Neural cell (in vitro differentiated cells): Measurements from ENCODE around the gene CKM. TPM values are rescaled to one million over a fixed set of nuclear protein-coding genes. Genes with fewer than 3 reads are reported as not detected.

Experiments used
- H2AFZ ChIP-seq: fragments of 200-600, 300-800 bp; sonication (generic), shearing (Covaris generic); 2 replicates; pipeline ENCODE4 v1.6.0; 2014; ENCODE audit warnings: low read depth, mild to moderate bottlenecking, antibody characterized with exemption, low read length, moderate library complexity
- H3F3A ChIP-seq: fragments of 200-600 bp; shearing (Covaris generic); 2 replicates; pipeline ENCODE4 v1.6.1; 2016; ENCODE audit warnings: mild to moderate bottlenecking, moderate library complexity, mixed read lengths, antibody characterized with exemption, low read length; ENCODE audit not compliant: insufficient read depth, poor library complexity, severe bottlenecking
- H3K27ac ChIP-seq: fragments of 200-600, 300-800 bp; sonication (generic), shearing (Covaris generic); 2 replicates; pipeline ENCODE4 v1.5.1; 2014; ENCODE audit warnings: mild to moderate bottlenecking, low read length, moderate library complexity
- H3K27me3 ChIP-seq: fragments of 300-800, 200-600 bp; sonication (generic), shearing (Covaris generic); 2 replicates; pipeline ENCODE4 v1.6.0; 2014; ENCODE audit warnings: mild to moderate bottlenecking, low read depth, low read length, moderate library complexity; ENCODE audit not compliant: insufficient read depth
- H3K36me3 ChIP-seq: fragments of 300-800, 200-600 bp; sonication (generic), shearing (Covaris generic); 2 replicates; pipeline ENCODE4 v1.5.1; 2014; ENCODE audit warnings: mild to moderate bottlenecking, antibody characterized with exemption, low read length, moderate library complexity; ENCODE audit not compliant: insufficient read depth
- H3K4me2 ChIP-seq: fragments of 300-800, 200-600 bp; sonication (generic), shearing (Covaris generic); 2 replicates; pipeline ENCODE4 v1.6.0; 2014; ENCODE audit warnings: mild to moderate bottlenecking, low read length
- H3K4me3 ChIP-seq: fragments of 300-800, 200-600 bp; sonication (generic), shearing (Covaris generic); 2 replicates; pipeline ENCODE4 v1.5.1; 2014; ENCODE audit warnings: mild to moderate bottlenecking, low read length, moderate library complexity
- H3K79me2 ChIP-seq: fragments of 200-600 bp; shearing (Covaris generic); replicated peaks from 2 replicates; pipeline ENCODE4 v1.6.0; 2014; ENCODE audit warnings: mild to moderate bottlenecking, low read length, moderate library complexity; ENCODE audit not compliant: insufficient read depth
- H3K9ac ChIP-seq: fragments of 300-800, 200-600 bp; sonication (generic), shearing (Covaris generic); 2 replicates; pipeline ENCODE4 v1.6.1; 2016; ENCODE audit warnings: mild to moderate bottlenecking, low read length, mixed read lengths
- H3K9me2 ChIP-seq: fragments of 200-600 bp; shearing (Covaris generic); 2 replicates; pipeline ENCODE4 v1.6.1; 2016; ENCODE audit warnings: mild to moderate bottlenecking, low read length, mixed read lengths; ENCODE audit not compliant: insufficient read depth
- H3K9me3 ChIP-seq: fragments of 200-600, 300-800 bp; sonication (generic), shearing (Covaris generic); 2 replicates; pipeline ENCODE4 v1.6.1; 2016; ENCODE audit warnings: mild to moderate bottlenecking, mixed run types, low read length, moderate library complexity, mixed read lengths
- H4K20me1 ChIP-seq: fragments of 200-600 bp; shearing (Covaris generic); 2 replicates; pipeline ENCODE4 v1.6.1; 2016; ENCODE audit warnings: mild to moderate bottlenecking, mixed run types; ENCODE audit not compliant: insufficient read depth
- CTCF ChIP-seq: fragments of 450-650 bp; IDR thresholded peaks from 2 replicates; pipeline ENCODE4 v1.5.1; 2014; ENCODE audit warnings: antibody characterized with exemption, mild to moderate bottlenecking, moderate library complexity; ENCODE audit not compliant: poor library complexity, severe bottlenecking
- EP300 ChIP-seq: fragments of 450-650 bp; conservative IDR thresholded peaks from 2 replicates; pipeline ENCODE4 v1.6.1; 2014; ENCODE audit warnings: antibody characterized with exemption, mild to moderate bottlenecking, moderate library complexity; ENCODE audit not compliant: poor library complexity, severe bottlenecking
- EZH2 ChIP-seq: fragments of 200-600, 300-800 bp; shearing (Covaris generic), sonication (generic); IDR thresholded peaks from 2 replicates; pipeline ENCODE4 v1.6.1; 2014; ENCODE audit warnings: antibody characterized with exemption, low read length, borderline replicate concordance, mild to moderate bottlenecking; ENCODE audit not compliant: insufficient read depth, poor library complexity, severe bottlenecking
- MXI1 ChIP-seq: fragments of 450-650 bp; conservative IDR thresholded peaks from 2 replicates; pipeline ENCODE4 v1.6.1; 2014; ENCODE audit warnings: antibody characterized with exemption, mild to moderate bottlenecking; ENCODE audit not compliant: poor library complexity, severe bottlenecking
- POLR2AphosphoS5 ChIP-seq: IDR thresholded peaks from 2 replicates; pipeline ENCODE4 v1.6.1; 2012
- RAD21 ChIP-seq: fragments of 450-650 bp; conservative IDR thresholded peaks from 2 replicates; pipeline ENCODE4 v1.6.1; 2014; ENCODE audit warnings: antibody characterized with exemption, mild to moderate bottlenecking, moderate library complexity
- REST ChIP-seq: IDR thresholded peaks from 2 replicates; pipeline ENCODE4 v1.6.1; 2012; ENCODE audit warnings: borderline replicate concordance
- SMC3 ChIP-seq: fragments of 450-650 bp; conservative IDR thresholded peaks from 2 replicates; pipeline ENCODE4 v1.6.1; 2014; ENCODE audit warnings: antibody characterized with exemption, mild to moderate bottlenecking, moderate library complexity; ENCODE audit not compliant: poor library complexity
- TAF1 ChIP-seq: IDR thresholded peaks from 2 replicates; pipeline ENCODE4 v1.6.1; 2012; ENCODE audit warnings: low read depth
- polyA plus RNA-seq: library from polyadenylated mRNA; depleted of rRNA; stranded (reverse); fragments of >200 nt; gene quantifications from 2 replicates; pipeline ENCODE4 v1.2.3, GENCODE V29; 2014

CKM gene
- polyA plus RNA-seq, 1 donor from 2014 or later, result 0.14 TPM

GRCh38 chr19:45299719-45300118, 23.0 kb downstream of the CKM start:
- Histone ChIP-seq H3K9ac (no peak overlapping the region), H4K20me1 (no peaks in the 10 kb centered on the region), H3K36me3 (peaks cover 4% of the 10 kb centered on the region), H3K79me2 (no peaks in the 10 kb centered on the region), H3K4me2 (no peak overlapping the region), H3K27me3 (no peaks in the 10 kb centered on the region), H3K9me3 (no peaks in the 10 kb centered on the region), H3K4me3 (no peak overlapping the region), H3K27ac (no peak overlapping the region), H3K9me2 (no peaks in the 10 kb centered on the region), H2AFZ (no peak overlapping the region), H3F3A (no peaks in the 10 kb centered on the region)
- no peak for TF ChIP-seq REST
- no peak for TF ChIP-seq TAF1
- no peak for TF ChIP-seq MXI1
- no peak for TF ChIP-seq EP300
- no peak for TF ChIP-seq SMC3
- TF ChIP-seq POLR2AphosphoS5, result no peak
- TF ChIP-seq RAD21, result no peak
- TF ChIP-seq CTCF, result no peak
- TF ChIP-seq EZH2, result no peak

- peaks cover 4% of the 10 kb centered on the region for H3K36me3 ChIP-seq
- H3F3A ChIP-seq, result no peaks in the 10 kb centered on the region
- H3K9ac ChIP-seq, result no peak overlapping the region
- no peaks in the 10 kb centered on the region for H3K27me3 ChIP-seq
- H3K4me3 ChIP-seq, result no peak overlapping the region
- H3K9me3 ChIP-seq, result no peaks in the 10 kb centered on the region
- no peaks in the 10 kb centered on the region for H3K9me2 ChIP-seq
- no peak overlapping the region for H2AFZ ChIP-seq
- no peaks in the 10 kb centered on the region for H3K79me2 ChIP-seq
- no peak overlapping the region for H3K4me2 ChIP-seq
- no peak for TF ChIP-seq MXI1
- TF ChIP-seq CTCF, result no peak
- no peak for TF ChIP-seq TAF1
- no peaks in the 10 kb centered on the region for H4K20me1 ChIP-seq
- H3K27ac ChIP-seq, result no peak overlapping the region
These were observed 24.4 kb downstream of the CKM start for GRCh38 chr19:45298264-45298663.
